HEK293 (cell line): ENCODE data around the gene FOXJ2.

ENCODE experiments used
- CTCF ChIP-seq: fragments of 450-650 bp; formaldehyde crosslinking; IDR thresholded peaks from 2 replicates; pipeline ENCODE4 v1.5.1; 2016; ENCODE audit warnings: missing biosample characterization, missing genetic modification characterization
- PRDM1 ChIP-seq: fragments of 450-650 bp; formaldehyde crosslinking; IDR thresholded peaks from 2 replicates; pipeline ENCODE4; 2016; ENCODE audit warnings: missing biosample characterization, missing genetic modification characterization
- YY1 ChIP-seq: fragments of 450-650 bp; formaldehyde crosslinking; IDR thresholded peaks from 2 replicates; pipeline ENCODE4 v1.5.1; 2018; ENCODE audit warnings: missing biosample characterization, missing genetic modification characterization
- ZBTB10 ChIP-seq: fragments of 450-650 bp; formaldehyde crosslinking; IDR thresholded peaks from 2 replicates; pipeline ENCODE4 v1.5.1; 2016; ENCODE audit warnings: missing biosample characterization, missing genetic modification characterization
- ZFP37 ChIP-seq: fragments of 450-650 bp; formaldehyde crosslinking; IDR thresholded peaks from 2 replicates; pipeline ENCODE4 v1.5.1; 2016; ENCODE audit warnings: missing biosample characterization, missing genetic modification characterization
- ZNF292 ChIP-seq: fragments of 450-650 bp; formaldehyde crosslinking; IDR thresholded peaks from 2 replicates; pipeline ENCODE4 v1.5.1; 2016; ENCODE audit warnings: low read depth, missing biosample characterization, missing genetic modification characterization, borderline replicate concordance
- ZNF768 ChIP-seq: fragments of 450-650 bp; formaldehyde crosslinking; IDR thresholded peaks from 2 replicates; pipeline ENCODE4 v1.5.1; 2018; ENCODE audit warnings: missing biosample characterization, mild to moderate bottlenecking, missing genetic modification characterization

DNA sequence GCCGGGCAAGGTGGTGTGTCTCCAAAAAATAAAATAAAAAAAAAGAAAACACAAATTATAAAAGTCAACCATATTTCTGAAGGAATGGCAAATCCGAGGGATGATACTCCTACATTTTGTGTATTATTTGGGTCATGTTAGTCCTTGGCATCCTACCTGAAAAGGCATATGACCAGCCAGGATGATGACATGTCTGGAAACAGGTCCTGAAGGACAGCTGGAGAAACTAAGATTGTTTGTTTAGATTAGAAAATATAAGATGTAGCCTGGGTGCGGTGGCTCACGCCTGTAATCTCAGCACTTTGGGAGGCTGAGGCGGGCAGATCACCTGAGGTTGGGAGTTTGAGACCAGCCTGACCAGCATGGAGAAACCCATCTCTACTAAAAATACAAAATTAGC lies 47.6 kb upstream of the FOXJ2 start:
- TF ChIP-seq CTCF (tag by site-specific recombination) (no peak), YY1 (tag by site-specific recombination) (no peak), ZNF768 (tag by site-specific recombination) (no peak), PRDM1 (tag by site-specific recombination) (no peak), ZFP37 (tag by site-specific recombination) (no peak), ZBTB10 (tag by site-specific recombination) (no peak), ZNF292 (tag by site-specific recombination) (no peak)
